HEK293T (cell line): ENCODE data around the gene VIM.

ENCODE experiments used
- ARNT ChIP-seq: fragments of 450-650 bp; IDR thresholded peaks from 2 replicates; pipeline ENCODE4 v1.6.1; 2017; ENCODE audit warnings: mild to moderate bottlenecking
- BHLHE40 ChIP-seq: fragments of 450-650 bp; IDR thresholded peaks from 2 replicates; pipeline ENCODE4 v1.6.1; 2016; ENCODE audit warnings: mild to moderate bottlenecking, moderate library complexity, borderline replicate concordance
- ELF4 ChIP-seq: fragments of 450-650 bp; IDR thresholded peaks from 2 replicates; pipeline ENCODE4 v1.6.1; 2017; ENCODE audit warnings: antibody characterized with exemption
- FOXA1 ChIP-seq: fragments of 450-650 bp; IDR thresholded peaks from 2 replicates; pipeline ENCODE4 v1.6.1; 2016; ENCODE audit warnings: mild to moderate bottlenecking
- LEF1 ChIP-seq: fragments of 450-650 bp; IDR thresholded peaks from 2 replicates; pipeline ENCODE4 v1.6.1; 2017; ENCODE audit warnings: mild to moderate bottlenecking, borderline replicate concordance
- NFRKB ChIP-seq: fragments of 450-650 bp; IDR thresholded peaks from 2 replicates; pipeline ENCODE4 v1.6.1; 2016; ENCODE audit warnings: mild to moderate bottlenecking, moderate library complexity
- SP1 ChIP-seq: fragments of 450-650 bp; IDR thresholded peaks from 2 replicates; pipeline ENCODE4 v1.6.1; 2017

DNA sequence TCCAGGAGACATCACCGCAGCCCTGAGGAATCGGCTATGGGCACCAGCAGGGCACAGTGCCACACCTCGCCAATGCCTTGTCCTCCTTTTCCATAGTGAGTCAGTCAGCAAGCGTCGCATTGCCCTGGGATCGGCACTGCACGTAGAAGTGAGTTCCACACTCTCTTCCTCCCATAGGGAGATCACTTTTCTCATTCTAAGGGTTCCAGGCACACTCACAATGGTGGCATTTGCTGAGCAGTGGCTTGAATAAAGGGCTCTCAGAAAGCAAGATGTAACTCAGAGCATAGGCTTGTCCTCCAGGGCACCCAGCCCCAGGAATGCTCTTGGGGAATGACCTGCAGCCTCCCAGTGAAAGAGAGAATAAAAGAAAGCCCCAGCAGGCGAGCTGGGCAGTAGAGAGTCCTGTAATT, 1.1 kb upstream of the VIM start:
- no peak for TF ChIP-seq LEF1
- TF ChIP-seq SP1, result no peak
- TF ChIP-seq NFRKB, result no peak
- no peak for TF ChIP-seq FOXA1
- TF ChIP-seq BHLHE40, result no peak
- TF ChIP-seq ELF4, result no peak
- TF ChIP-seq ARNT, result no peak
